KBM-7 (cell line): ENCODE data around the gene ACSL5.

Source experiments
- DNase-seq: peaks from one replicate; pipeline ENCODE4 v3.0.0-alpha.2; 2015
- in situ Hi-C: fragments of 300-500 bp; cut with MboI; formaldehyde crosslinking; loops from 2 replicates; pipeline ENCODE4 v1.14.3; 2020; ENCODE audit warnings: low sequenced_read_pairs, low pct_unique_long_range_greater_than_20kb, mixed read lengths

Gene ACSL5

GRCh38 chr10:112373912-112374338 is at the start of gene ACSL5:
TSS of gene ACSL5 (plus strand) at chr10:112374116. CDS start at chr10:112394947, 20,831 bp downstream.
- in situ Hi-C loops: no loop called here

GRCh38 chr10:112327678-112328077 is 46.2 kb upstream of the ACSL5 start:
- no peak for DNase-seq
- in situ Hi-C loops: no loop called here

More at GRCh38 chr10:112373912-112374338, at the start of gene ACSL5:
- DNase-seq: no peak

GRCh38 chr10:112330162-112330561 is 43.8 kb upstream of the ACSL5 start:
- DNase-seq: no peak
- in situ Hi-C loops: no loop called here

GRCh38 chr10:112330607-112331160 is 43.2 kb upstream of the ACSL5 start:
- in situ Hi-C loops: no loop called here

GRCh38 chr10:112332022-112332421 is 41.9 kb upstream of the ACSL5 start:
- no peak for DNase-seq
- in situ Hi-C loops: no loop called here

More at GRCh38 chr10:112330607-112331160, 43.2 kb upstream of the ACSL5 start:
- no peak for DNase-seq

GRCh38 chr10:112332509-112333228 is 41.2 kb upstream of the ACSL5 start:
- in situ Hi-C loops: no loop called here
- no peak for DNase-seq

- in situ Hi-C loops: no loop called here
- no peak for DNase-seq
These were observed 40.5 kb upstream of the ACSL5 start for GRCh38 chr10:112333452-112333851.

- in situ Hi-C loops: no loop called here
- DNase-seq: peak; percentile 61
These were observed 38.6 kb upstream of the ACSL5 start for GRCh38 chr10:112335111-112335867.

GRCh38 chr10:112335868-112336265 is 38.0 kb upstream of the ACSL5 start:
- in situ Hi-C loops: no loop called here
- DNase-seq: no peak

GRCh38 chr10:112336556-112337201 is 37.2 kb upstream of the ACSL5 start:
- no peak for DNase-seq
- in situ Hi-C loops: no loop called here

GRCh38 chr10:112338957-112339356 is 35.0 kb upstream of the ACSL5 start:
- in situ Hi-C loops: no loop called here
- no peak for DNase-seq

- in situ Hi-C loops: no loop called here
These were observed 33.3 kb upstream of the ACSL5 start for GRCh38 chr10:112340601-112341000.

GRCh38 chr10:112343056-112343806 is 30.7 kb upstream of the ACSL5 start:
- in situ Hi-C loops: no loop called here
- DNase-seq: peak; percentile 14

More at GRCh38 chr10:112340601-112341000, 33.3 kb upstream of the ACSL5 start:
- no peak for DNase-seq

GRCh38 chr10:112344261-112344660 is 29.7 kb upstream of the ACSL5 start:
- no peak for DNase-seq
- in situ Hi-C loops: no loop called here

- in situ Hi-C loops: no loop called here
These were observed 28.7 kb upstream of the ACSL5 start for GRCh38 chr10:112345202-112345601.

GRCh38 chr10:112345743-112346142 is 28.2 kb upstream of the ACSL5 start:
- in situ Hi-C loops: no loop called here
- DNase-seq: no peak

More at GRCh38 chr10:112345202-112345601, 28.7 kb upstream of the ACSL5 start:
- no peak for DNase-seq

- no peak for DNase-seq
- in situ Hi-C loops: no loop called here
These were observed 27.1 kb upstream of the ACSL5 start for GRCh38 chr10:112346774-112347173.

GRCh38 chr10:112347709-112348671 is 25.9 kb upstream of the ACSL5 start:
- no peak for DNase-seq
- in situ Hi-C loops: no loop called here
